Measurements from ENCODE around the gene ZNF397. TPM values are rescaled to one million over a fixed set of nuclear protein-coding genes. Genes with fewer than 3 reads are reported as not detected.

The ZNF397 gene
- polyA plus RNA-seq, 1 donor from 2014 or later: 58.7 TPM

- TF ChIP-seq, protein P1, sequence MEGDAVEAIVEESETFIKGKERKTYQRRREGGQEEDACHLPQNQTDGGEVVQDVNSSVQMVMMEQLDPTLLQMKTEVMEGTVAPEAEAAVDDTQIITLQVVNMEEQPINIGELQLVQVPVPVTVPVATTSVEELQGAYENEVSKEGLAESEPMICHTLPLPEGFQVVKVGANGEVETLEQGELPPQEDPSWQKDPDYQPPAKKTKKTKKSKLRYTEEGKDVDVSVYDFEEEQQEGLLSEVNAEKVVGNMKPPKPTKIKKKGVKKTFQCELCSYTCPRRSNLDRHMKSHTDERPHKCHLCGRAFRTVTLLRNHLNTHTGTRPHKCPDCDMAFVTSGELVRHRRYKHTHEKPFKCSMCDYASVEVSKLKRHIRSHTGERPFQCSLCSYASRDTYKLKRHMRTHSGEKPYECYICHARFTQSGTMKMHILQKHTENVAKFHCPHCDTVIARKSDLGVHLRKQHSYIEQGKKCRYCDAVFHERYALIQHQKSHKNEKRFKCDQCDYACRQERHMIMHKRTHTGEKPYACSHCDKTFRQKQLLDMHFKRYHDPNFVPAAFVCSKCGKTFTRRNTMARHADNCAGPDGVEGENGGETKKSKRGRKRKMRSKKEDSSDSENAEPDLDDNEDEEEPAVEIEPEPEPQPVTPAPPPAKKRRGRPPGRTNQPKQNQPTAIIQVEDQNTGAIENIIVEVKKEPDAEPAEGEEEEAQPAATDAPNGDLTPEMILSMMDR (IDR thresholded peaks at IDR 0.05; ENCODE audit: poor library complexity, severe bottlenecking): no peak
- no peak for TF ChIP-seq TAF1 (IDR thresholded peaks at IDR 0.05; ENCODE audit: low read depth)
Measured at GRCh38 chr18:35248429-35248828, 7.6 kb downstream of the ZNF397 start (continued).

- Histone ChIP-seq H3K9ac (ENCODE audit: low read length) (no peak overlapping the region), H3K4me3 (ENCODE audit: low read length) (no peak overlapping the region), H3K9me3 (ENCODE audit: low read length) (no peaks in the 10 kb centered on the region), H2AFZ (ENCODE audit: low read depth, low read length) (no peak overlapping the region), H3K27me3 (ENCODE audit: insufficient read depth, low read depth, low read length) (no peaks in the 10 kb centered on the region), H3K9me2 (ENCODE audit: insufficient read depth, low read length) (no peaks in the 10 kb centered on the region), H3K36me3 (ENCODE audit: insufficient read depth, low read length) (peaks cover 31% of the 10 kb centered on the region), H3K4me2 (ENCODE audit: low read length) (no peak overlapping the region), H4K20me1 (ENCODE audit: insufficient read depth) (no peaks in the 10 kb centered on the region), H3F3A (ENCODE audit: insufficient read depth, low read length, poor library complexity, severe bottlenecking) (no peaks in the 10 kb centered on the region), H3K79me2 (replicated peaks; ENCODE audit: insufficient read depth, low read length) (no peaks in the 10 kb centered on the region), H3K27ac (ENCODE audit: low read length) (no peak overlapping the region)
- no peak for TF ChIP-seq MXI1 (conservative IDR thresholded peaks at IDR 0.05; ENCODE audit: poor library complexity, severe bottlenecking)
Measured at GRCh38 chr18:35252466-35252865, 11.6 kb downstream of the ZNF397 start.

GRCh38 chr18:35253655-35254287, 12.9 kb downstream of the ZNF397 start:
- Histone ChIP-seq H4K20me1 (ENCODE audit: insufficient read depth) (no peaks in the 10 kb centered on the region), H3K9me3 (ENCODE audit: low read length) (no peaks in the 10 kb centered on the region), H3K27ac (ENCODE audit: low read length) (no peak overlapping the region), H3F3A (ENCODE audit: insufficient read depth, low read length, poor library complexity, severe bottlenecking) (no peaks in the 10 kb centered on the region), H3K79me2 (replicated peaks; ENCODE audit: insufficient read depth, low read length) (no peaks in the 10 kb centered on the region), H3K9me2 (ENCODE audit: insufficient read depth, low read length) (no peaks in the 10 kb centered on the region), H3K4me3 (ENCODE audit: low read length) (no peak overlapping the region), H2AFZ (ENCODE audit: low read depth, low read length) (no peak overlapping the region), H3K4me2 (ENCODE audit: low read length) (no peak overlapping the region), H3K27me3 (ENCODE audit: insufficient read depth, low read depth, low read length) (no peaks in the 10 kb centered on the region), H3K9ac (ENCODE audit: low read length) (no peak overlapping the region), H3K36me3 (ENCODE audit: insufficient read depth, low read length) (peaks cover 23% of the 10 kb centered on the region)
- TF ChIP-seq SMC3 (conservative IDR thresholded peaks at IDR 0.05; ENCODE audit: poor library complexity) (no peak), MXI1 (conservative IDR thresholded peaks at IDR 0.05; ENCODE audit: poor library complexity, severe bottlenecking) (no peak), EP300 (conservative IDR thresholded peaks at IDR 0.05; ENCODE audit: poor library complexity, severe bottlenecking) (no peak), POLR2AphosphoS5 (IDR thresholded peaks at IDR 0.05) (no peak), TAF1 (IDR thresholded peaks at IDR 0.05; ENCODE audit: low read depth) (no peak), RAD21 (conservative IDR thresholded peaks at IDR 0.05) (no peak), EZH2 (IDR thresholded peaks at IDR 0.05; ENCODE audit: borderline replicate concordance, insufficient read depth, low read length, poor library complexity, severe bottlenecking) (no peak)
- TF ChIP-seq, protein P1 (IDR thresholded peaks at IDR 0.05; ENCODE audit: poor library complexity, severe bottlenecking): no peak
- TF ChIP-seq, protein P2, sequence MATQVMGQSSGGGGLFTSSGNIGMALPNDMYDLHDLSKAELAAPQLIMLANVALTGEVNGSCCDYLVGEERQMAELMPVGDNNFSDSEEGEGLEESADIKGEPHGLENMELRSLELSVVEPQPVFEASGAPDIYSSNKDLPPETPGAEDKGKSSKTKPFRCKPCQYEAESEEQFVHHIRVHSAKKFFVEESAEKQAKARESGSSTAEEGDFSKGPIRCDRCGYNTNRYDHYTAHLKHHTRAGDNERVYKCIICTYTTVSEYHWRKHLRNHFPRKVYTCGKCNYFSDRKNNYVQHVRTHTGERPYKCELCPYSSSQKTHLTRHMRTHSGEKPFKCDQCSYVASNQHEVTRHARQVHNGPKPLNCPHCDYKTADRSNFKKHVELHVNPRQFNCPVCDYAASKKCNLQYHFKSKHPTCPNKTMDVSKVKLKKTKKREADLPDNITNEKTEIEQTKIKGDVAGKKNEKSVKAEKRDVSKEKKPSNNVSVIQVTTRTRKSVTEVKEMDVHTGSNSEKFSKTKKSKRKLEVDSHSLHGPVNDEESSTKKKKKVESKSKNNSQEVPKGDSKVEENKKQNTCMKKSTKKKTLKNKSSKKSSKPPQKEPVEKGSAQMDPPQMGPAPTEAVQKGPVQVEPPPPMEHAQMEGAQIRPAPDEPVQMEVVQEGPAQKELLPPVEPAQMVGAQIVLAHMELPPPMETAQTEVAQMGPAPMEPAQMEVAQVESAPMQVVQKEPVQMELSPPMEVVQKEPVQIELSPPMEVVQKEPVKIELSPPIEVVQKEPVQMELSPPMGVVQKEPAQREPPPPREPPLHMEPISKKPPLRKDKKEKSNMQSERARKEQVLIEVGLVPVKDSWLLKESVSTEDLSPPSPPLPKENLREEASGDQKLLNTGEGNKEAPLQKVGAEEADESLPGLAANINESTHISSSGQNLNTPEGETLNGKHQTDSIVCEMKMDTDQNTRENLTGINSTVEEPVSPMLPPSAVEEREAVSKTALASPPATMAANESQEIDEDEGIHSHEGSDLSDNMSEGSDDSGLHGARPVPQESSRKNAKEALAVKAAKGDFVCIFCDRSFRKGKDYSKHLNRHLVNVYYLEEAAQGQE (IDR thresholded peaks at IDR 0.05; ENCODE audit: borderline replicate concordance): no peak

All from neural cell (in vitro differentiated cells).